Keratinocyte (primary cell): ENCODE results near the gene UBE2O. TPM values are rescaled to one million over a fixed set of nuclear protein-coding genes. Genes with fewer than 3 reads are reported as not detected.

Experiments used
- DNase-seq: peaks from one replicate; pipeline ENCODE4 v3.0.0-alpha.2; 2011; ENCODE audit warnings: low read depth, missing footprints, low spot score
- FAIRE-seq: peaks from 2 replicates; lab custom pipeline; 2011; peaks lifted over from hg19 to GRCh38; lab: Jason Lieb, UNC
- H2AFZ ChIP-seq: 2 replicates; pipeline ENCODE4 v1.6.0; 2012; ENCODE audit warnings: low read length, control low read depth, inconsistent platforms; ENCODE audit not compliant: control insufficient read depth
- H3K27ac ChIP-seq: 2 replicates; pipeline ENCODE4 v1.5.1; 2011; ENCODE audit warnings: low read length; ENCODE audit not compliant: control insufficient read depth, insufficient read depth
- H3K27me3 ChIP-seq: 3 replicates; pipeline ENCODE4 v1.6.0; 2011; ENCODE audit warnings: low read length; ENCODE audit not compliant: control insufficient read depth, insufficient read depth; ENCODE audit errors: extremely low read depth
- H3K36me3 ChIP-seq, 2 experiments: 2 replicates in 1 of 2; 3 replicates in 1 of 2; pipeline ENCODE4 v1.5.1; 2011; ENCODE audit warnings: low read length in 2 of 2, mild to moderate bottlenecking in 1 of 2; ENCODE audit not compliant: control insufficient read depth in 2 of 2, insufficient read depth in 2 of 2; ENCODE audit errors: extremely low read depth in 1 of 2
- H3K4me1 ChIP-seq: 3 replicates; pipeline ENCODE4 v1.5.1; 2011; ENCODE audit warnings: low read length; ENCODE audit not compliant: control insufficient read depth, insufficient read depth; ENCODE audit errors: extremely low read depth
- H3K4me2 ChIP-seq: 3 replicates; pipeline ENCODE4 v1.6.0; 2011; ENCODE audit warnings: low read depth, low read length; ENCODE audit not compliant: control insufficient read depth, insufficient read depth; ENCODE audit errors: extremely low read depth
- H3K4me3 ChIP-seq, 3 experiments: fragments of 200-600 bp in 1 of 3; sonication (generic) in 1 of 3; 2 replicates in 2 of 3; 3 replicates in 1 of 3; pipeline ENCODE4 v1.5.1; 2011 to 2016; ENCODE audit warnings: low read length in 3 of 3, mild to moderate bottlenecking in 3 of 3, control low read depth in 2 of 3, inconsistent platforms in 1 of 3, low read depth in 1 of 3, mixed read lengths in 1 of 3, mixed run types in 1 of 3, moderate library complexity in 1 of 3; ENCODE audit not compliant: control insufficient read depth in 2 of 3, insufficient read depth in 2 of 3; ENCODE audit errors: extremely low read depth in 1 of 3
- H3K79me2 ChIP-seq: 2 replicates; pipeline ENCODE4 v1.6.0; 2012; ENCODE audit warnings: low read length; ENCODE audit not compliant: control insufficient read depth, insufficient read depth
- H3K9ac ChIP-seq: 3 replicates; pipeline ENCODE4 v1.6.0; 2011; ENCODE audit warnings: low read length; ENCODE audit not compliant: control insufficient read depth, insufficient read depth; ENCODE audit errors: extremely low read depth
- H3K9me1 ChIP-seq: 3 replicates; pipeline ENCODE4 v1.6.0; 2011; ENCODE audit warnings: low read length; ENCODE audit not compliant: control insufficient read depth, insufficient read depth; ENCODE audit errors: extremely low read depth
- H3K9me3 ChIP-seq: 2 replicates; pipeline ENCODE4 v1.5.1; 2012; ENCODE audit warnings: low read depth, low read length; ENCODE audit not compliant: control insufficient read depth
- H4K20me1 ChIP-seq: 3 replicates; pipeline ENCODE4 v1.6.0; 2011; ENCODE audit warnings: low read length; ENCODE audit not compliant: control insufficient read depth, insufficient read depth; ENCODE audit errors: extremely low read depth
- EZH2 ChIP-seq: IDR thresholded peaks from one replicate; pipeline ENCODE4 v1.6.1; 2012; ENCODE audit warnings: inconsistent platforms, mild to moderate bottlenecking, low read length, moderate library complexity
- dilution Hi-C: fragments of 300-500 bp; cut with MboI; formaldehyde crosslinking; loops from one replicate; pipeline ENCODE4 v1.7.0; 2020; ENCODE audit warnings: low sequenced_read_pairs; ENCODE audit not compliant: extremely low pct_ligation_motif_present
- polyA plus RNA-seq, 5 experiments: library from polyadenylated mRNA; depleted of rRNA in 3 of 5; stranded (reverse) in 3 of 5; stranded (forward) in 1 of 5; unstranded in 1 of 5; fragments of >200 nt; gene quantifications; 1 replicate in 1 of 5; 2 replicates in 3 of 5; 3 replicates in 1 of 5; pipeline versions ENCODE4 v1.2.1 to v1.2.3, GENCODE V29; 2011 to 2012; ENCODE audit warnings: missing spikeins in 2 of 5, low read depth in 1 of 5, low replicate concordance in 1 of 5
- TF ChIP-seq, protein P1 (sequence below), 3 experiments: IDR thresholded peaks in 1 of 3; conservative IDR thresholded peaks in 1 of 3; optimal IDR thresholded peaks in 1 of 3; 2 replicates in 2 of 3; 3 replicates in 1 of 3; pipeline versions ENCODE3 to v1.5.1; 2011; ENCODE audit warnings: low read length in 3 of 3, mild to moderate bottlenecking in 3 of 3, moderate library complexity in 2 of 3, control low read depth in 1 of 3, inconsistent platforms in 1 of 3; ENCODE audit not compliant: insufficient read depth in 2 of 3; ENCODE audit errors: extremely low read depth in 1 of 3

UBE2O gene
- polyA plus RNA-seq, 1 donor (not counting 4 experiments of a cell fraction or from before 2014, with no cell fraction given) = 10.9 TPM

DNA sequence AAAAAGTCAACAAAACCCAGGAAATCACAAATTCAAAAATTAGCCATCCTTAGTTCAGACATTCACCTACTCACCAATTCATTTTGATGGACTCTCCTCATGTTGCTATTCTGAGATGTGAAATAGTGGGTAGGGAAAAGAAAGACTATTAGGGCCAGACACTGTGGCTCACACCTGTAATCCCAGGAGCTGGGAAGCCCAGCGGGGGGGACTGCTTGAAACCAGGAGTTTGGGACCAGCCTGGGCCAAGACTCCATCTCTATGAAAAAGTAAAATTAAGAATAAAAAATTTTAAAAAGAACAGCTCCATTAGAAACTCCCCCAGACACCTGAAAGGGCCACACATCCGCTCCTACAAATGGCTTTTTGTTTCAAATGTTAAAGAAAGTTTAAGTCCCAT, 21.4 kb downstream of the UBE2O start:
- Histone ChIP-seq H2AFZ (no peak overlapping the region), H3K4me2 (no peak overlapping the region), H3K4me1 (peaks cover 10% of the 10 kb centered on the region), H3K4me3 (no peak overlapping the region), H3K27ac (no peak overlapping the region), H3K36me3 (peaks cover 0 to 2% of the 10 kb centered on the region in 2 experiments), H3K9ac (no peak overlapping the region), H3K9me3 (no peaks in the 10 kb centered on the region), H3K79me2 (peaks cover 47% of the 10 kb centered on the region), H3K27me3 (no peaks in the 10 kb centered on the region), H4K20me1 (peaks cover 9% of the 10 kb centered on the region), H3K9me1 (peaks cover 2% of the 10 kb centered on the region)
- TF ChIP-seq, protein P1, sequence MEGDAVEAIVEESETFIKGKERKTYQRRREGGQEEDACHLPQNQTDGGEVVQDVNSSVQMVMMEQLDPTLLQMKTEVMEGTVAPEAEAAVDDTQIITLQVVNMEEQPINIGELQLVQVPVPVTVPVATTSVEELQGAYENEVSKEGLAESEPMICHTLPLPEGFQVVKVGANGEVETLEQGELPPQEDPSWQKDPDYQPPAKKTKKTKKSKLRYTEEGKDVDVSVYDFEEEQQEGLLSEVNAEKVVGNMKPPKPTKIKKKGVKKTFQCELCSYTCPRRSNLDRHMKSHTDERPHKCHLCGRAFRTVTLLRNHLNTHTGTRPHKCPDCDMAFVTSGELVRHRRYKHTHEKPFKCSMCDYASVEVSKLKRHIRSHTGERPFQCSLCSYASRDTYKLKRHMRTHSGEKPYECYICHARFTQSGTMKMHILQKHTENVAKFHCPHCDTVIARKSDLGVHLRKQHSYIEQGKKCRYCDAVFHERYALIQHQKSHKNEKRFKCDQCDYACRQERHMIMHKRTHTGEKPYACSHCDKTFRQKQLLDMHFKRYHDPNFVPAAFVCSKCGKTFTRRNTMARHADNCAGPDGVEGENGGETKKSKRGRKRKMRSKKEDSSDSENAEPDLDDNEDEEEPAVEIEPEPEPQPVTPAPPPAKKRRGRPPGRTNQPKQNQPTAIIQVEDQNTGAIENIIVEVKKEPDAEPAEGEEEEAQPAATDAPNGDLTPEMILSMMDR (optimal IDR thresholded peaks at IDR 0.05 in 1 of 3, IDR thresholded peaks at IDR 0.05 in 1 of 3, conservative IDR thresholded peaks at IDR 0.05 in 1 of 3; ENCODE audit: extremely low read depth in 1 of 3, insufficient read depth in 2 of 3, low read length in 3 of 3) = no peak
- no peak for TF ChIP-seq EZH2
- no peak for FAIRE-seq
- DNase-seq = no peak
- dilution Hi-C loops = no loop called here

DNA sequence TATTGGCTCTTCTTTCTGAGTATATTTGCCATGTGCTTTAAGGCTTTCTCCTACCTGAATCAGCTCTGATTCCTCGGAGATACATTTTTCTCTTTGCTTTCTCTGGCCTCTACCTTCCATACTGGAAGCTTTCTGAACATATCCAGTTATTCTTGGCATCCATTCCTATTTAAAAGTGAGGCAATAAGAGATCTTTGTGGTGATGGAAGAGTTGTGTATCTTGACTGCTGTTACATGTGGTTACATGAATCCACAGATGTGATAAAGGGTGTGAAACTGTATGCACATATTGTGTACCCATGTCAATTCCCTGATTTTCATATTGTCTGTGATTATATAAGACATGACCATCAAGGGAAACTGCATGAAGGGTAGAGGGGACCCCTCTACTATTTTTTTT, 24.4 kb downstream of the UBE2O start:
- FAIRE-seq = no peak
- Histone ChIP-seq H3K4me2 (no peak overlapping the region), H3K9me1 (peaks cover 2% of the 10 kb centered on the region), H3K27me3 (no peaks in the 10 kb centered on the region), H3K4me3 (no peak overlapping the region), H3K27ac (no peak overlapping the region), H3K9ac (no peak overlapping the region), H3K79me2 (peaks cover 28% of the 10 kb centered on the region), H3K4me1 (peaks cover 3% of the 10 kb centered on the region), H3K9me3 (no peaks in the 10 kb centered on the region), H4K20me1 (peaks cover 9% of the 10 kb centered on the region), H2AFZ (no peak overlapping the region), H3K36me3 (peaks cover 0 to 2% of the 10 kb centered on the region in 2 experiments)
- dilution Hi-C loops = no loop called here
- TF ChIP-seq, protein P1 (optimal IDR thresholded peaks at IDR 0.05 in 1 of 3, IDR thresholded peaks at IDR 0.05 in 1 of 3, conservative IDR thresholded peaks at IDR 0.05 in 1 of 3; ENCODE audit: extremely low read depth in 1 of 3, insufficient read depth in 2 of 3, low read length in 3 of 3) = no peak
- TF ChIP-seq EZH2 = no peak
- no peak for DNase-seq
